Right atrium auricular region (tissue), 2 donors: ENCODE results near the gene SMIM44. TPM values are rescaled to one million over a fixed set of nuclear protein-coding genes. Genes with fewer than 3 reads are reported as not detected.
A peak's percentile ranks its signal among the peaks of the same experiment; 100 is the strongest.

Experiments used
- DNase-seq: peaks from one replicate; pipeline ENCODE4 v3.0.0-alpha.2; 2019; ENCODE audit warnings: low spot score
- H3K27ac ChIP-seq, 2 donors: fragments of 200-600 bp; sonication (generic); 1 replicate in 1 of 2; 2 replicates in 1 of 2; pipeline ENCODE4 v1.5.1; 2016 to 2019
- H3K27me3 ChIP-seq, 2 donors: fragments of 200-600 bp; sonication (generic); one replicate each; pipeline versions ENCODE4 v1.5.1 to v1.6.0; 2017 to 2019
- H3K36me3 ChIP-seq: fragments of 200-600 bp; sonication (generic); one replicate; pipeline ENCODE4 v1.5.1; 2016
- H3K4me1 ChIP-seq, 2 donors: fragments of 200-600 bp; sonication (generic); one replicate each; pipeline versions ENCODE4 v1.5.1 to v1.6.0; 2017 to 2019
- H3K4me3 ChIP-seq, 2 donors: fragments of 200-600 bp; sonication (generic); 1 replicate in 1 of 2; 2 replicates in 1 of 2; pipeline ENCODE4 v1.5.1; 2017 to 2019; ENCODE audit warnings: mild to moderate bottlenecking in 1 of 2, moderate library complexity in 1 of 2
- H3K9me3 ChIP-seq, 2 donors: fragments of 200-600 bp; sonication (generic); one replicate each; pipeline ENCODE4 v1.5.1; 2019
- total RNA-seq, 2 donors: library from RNA; depleted of rRNA; stranded (reverse); fragments of >200 nt; gene quantifications; one replicate each; pipeline ENCODE4 v1.1.0, GENCODE V29; 2016
- TF ChIP-seq, protein P1 (sequence below), 2 donors: fragments of 200-600 bp; sonication (generic); IDR thresholded peaks; one replicate each; pipeline ENCODE4 v1.5.1; 2019; ENCODE audit warnings: antibody characterized with exemption in 2 of 2

The SMIM44 gene
- total RNA-seq, 2 donors from 2014 or later = not detected

DNA sequence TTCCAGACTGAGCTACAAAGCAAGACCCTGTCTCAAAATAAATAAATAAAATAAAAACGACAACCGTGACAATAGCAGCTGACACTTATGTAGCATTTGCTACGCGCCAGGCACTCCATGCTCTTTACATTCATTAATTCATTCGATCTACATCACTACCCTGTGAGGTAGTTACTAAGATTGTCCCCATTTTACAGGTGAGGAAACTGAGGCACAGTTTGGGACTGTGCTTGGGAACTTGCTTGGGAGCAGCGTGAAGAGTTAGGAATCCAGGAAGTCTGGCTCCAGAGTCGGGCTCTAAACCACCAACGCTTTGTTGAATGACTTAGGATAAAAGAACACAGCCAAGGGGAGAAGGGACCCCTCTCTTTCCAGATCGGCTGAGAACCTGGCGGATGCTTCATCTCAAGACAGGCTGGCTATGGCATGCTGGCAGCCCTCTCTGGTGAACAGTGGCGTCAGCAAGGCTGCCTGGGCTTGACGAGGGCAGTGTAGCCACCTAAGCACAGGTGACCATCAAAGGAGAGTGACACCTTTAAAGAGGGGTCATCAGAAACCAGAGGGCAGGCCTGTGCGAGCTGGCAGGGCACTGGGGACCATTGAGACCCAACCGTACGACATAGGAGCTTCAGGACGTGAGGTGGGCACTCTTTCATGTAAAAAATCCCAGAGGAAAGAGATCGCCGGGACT, 16.6 kb upstream of the SMIM44 start:
- Histone ChIP-seq H3K9me3 (no peaks in the 10 kb centered on the region), H3K27me3 (no peaks in the 10 kb centered on the region), H3K4me1 (peaks cover 0 to 12% of the 10 kb centered on the region in 2 donors), H3K27ac (peak overlapping the region; percentile 88 to 89), H3K36me3 (peaks cover 16% of the 10 kb centered on the region), H3K4me3 (peak overlapping the region; percentile 73 to 85)
- TF ChIP-seq, protein P1, sequence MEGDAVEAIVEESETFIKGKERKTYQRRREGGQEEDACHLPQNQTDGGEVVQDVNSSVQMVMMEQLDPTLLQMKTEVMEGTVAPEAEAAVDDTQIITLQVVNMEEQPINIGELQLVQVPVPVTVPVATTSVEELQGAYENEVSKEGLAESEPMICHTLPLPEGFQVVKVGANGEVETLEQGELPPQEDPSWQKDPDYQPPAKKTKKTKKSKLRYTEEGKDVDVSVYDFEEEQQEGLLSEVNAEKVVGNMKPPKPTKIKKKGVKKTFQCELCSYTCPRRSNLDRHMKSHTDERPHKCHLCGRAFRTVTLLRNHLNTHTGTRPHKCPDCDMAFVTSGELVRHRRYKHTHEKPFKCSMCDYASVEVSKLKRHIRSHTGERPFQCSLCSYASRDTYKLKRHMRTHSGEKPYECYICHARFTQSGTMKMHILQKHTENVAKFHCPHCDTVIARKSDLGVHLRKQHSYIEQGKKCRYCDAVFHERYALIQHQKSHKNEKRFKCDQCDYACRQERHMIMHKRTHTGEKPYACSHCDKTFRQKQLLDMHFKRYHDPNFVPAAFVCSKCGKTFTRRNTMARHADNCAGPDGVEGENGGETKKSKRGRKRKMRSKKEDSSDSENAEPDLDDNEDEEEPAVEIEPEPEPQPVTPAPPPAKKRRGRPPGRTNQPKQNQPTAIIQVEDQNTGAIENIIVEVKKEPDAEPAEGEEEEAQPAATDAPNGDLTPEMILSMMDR (IDR thresholded peaks at IDR 0.05) = no peak
- no peak for DNase-seq

DNA sequence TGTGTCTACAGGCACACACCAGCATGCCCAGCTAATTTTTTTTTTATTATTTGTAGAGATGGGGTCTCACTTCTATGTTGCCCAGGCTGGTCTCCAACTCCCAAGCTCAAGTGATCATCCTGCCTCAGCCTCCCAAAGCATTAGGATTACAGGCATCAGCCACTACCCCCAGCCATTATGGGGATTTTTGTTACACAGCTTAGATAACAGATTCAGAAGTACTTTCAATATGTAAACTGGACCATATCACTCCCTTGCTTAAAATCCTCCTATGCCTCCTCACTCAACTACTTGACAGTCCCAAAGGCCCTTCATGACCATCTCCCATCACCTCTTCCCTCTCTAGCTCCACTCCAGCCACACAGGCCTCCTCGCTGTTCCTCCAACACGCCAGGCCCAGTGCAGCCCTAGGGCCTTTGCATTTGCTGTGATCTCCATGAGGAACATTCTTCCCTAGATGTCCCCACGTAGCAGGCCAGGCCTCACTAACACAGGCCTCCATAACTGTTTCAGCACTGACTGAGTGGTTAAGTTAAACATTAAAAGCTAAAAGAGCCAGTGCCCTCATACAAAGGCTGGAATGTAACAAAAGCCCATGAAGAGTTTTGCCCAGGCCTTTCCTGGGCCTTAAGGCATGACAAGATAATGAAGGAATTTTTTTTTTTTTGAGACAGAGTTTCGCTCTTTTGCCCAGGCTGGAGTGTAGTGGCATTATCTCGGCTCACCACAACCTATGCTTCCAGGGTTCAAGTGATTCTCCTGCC, 14.7 kb upstream of the SMIM44 start:
- no peaks in the 10 kb centered on the region for H3K9me3 ChIP-seq
- DNase-seq = no peak
- peaks cover 0 to 12% of the 10 kb centered on the region in 2 donors for H3K4me1 ChIP-seq
- H3K4me3 ChIP-seq = no peak overlapping the region
- H3K27ac ChIP-seq = no peak overlapping the region
- TF ChIP-seq, protein P1 (IDR thresholded peaks at IDR 0.05) = no peak
- no peaks in the 10 kb centered on the region for H3K27me3 ChIP-seq
- H3K36me3 ChIP-seq = peaks cover 24% of the 10 kb centered on the region

DNA sequence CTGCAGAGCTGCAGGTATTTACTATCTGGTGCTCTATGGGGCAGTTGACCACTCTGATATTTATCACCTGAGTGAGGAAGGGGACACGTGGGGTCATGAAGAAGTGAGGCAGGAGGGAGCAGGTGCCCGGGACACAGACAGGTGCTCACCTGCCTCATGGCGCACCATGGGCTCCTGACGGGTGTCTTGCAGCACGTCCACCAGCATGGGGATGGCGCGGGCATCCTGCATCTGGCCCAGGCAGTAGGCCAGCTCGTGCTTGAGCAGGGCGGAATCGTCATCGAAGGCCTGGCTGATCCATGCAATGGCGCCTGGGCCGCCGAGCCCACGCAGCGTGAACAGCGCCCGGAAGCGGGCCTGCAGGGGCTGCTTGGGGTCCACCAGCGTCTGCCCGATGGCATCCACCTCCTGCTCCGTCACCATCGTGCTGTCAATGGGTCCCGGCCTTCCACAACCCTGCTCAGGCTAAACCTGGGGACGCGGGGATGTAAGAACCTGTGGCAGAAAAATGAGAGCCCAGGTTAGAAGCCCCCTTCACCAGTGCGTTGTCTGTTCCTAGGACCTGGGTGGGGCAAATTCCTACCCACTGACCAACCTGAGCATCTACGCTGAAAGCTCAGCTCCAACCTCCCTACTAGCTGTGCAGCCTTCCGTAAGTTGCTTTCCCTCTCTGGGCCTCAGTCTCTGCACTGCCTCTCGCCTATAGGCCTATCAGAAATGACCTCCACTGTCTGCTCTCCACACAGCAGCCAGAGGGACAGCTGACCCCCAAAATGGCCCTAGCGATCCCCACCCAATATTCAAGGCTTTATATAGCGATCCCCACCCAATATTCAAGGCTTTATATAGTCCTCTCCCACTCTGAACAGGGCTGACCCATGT, 13.4 kb upstream of the SMIM44 start:
- TF ChIP-seq, protein P1 (IDR thresholded peaks at IDR 0.05) = no peak
- Histone ChIP-seq H3K27me3 (no peaks in the 10 kb centered on the region), H3K27ac (no peak overlapping the region), H3K4me1 (peaks cover 0 to 12% of the 10 kb centered on the region in 2 donors), H3K9me3 (no peaks in the 10 kb centered on the region), H3K36me3 (peaks cover 35% of the 10 kb centered on the region), H3K4me3 (no peak overlapping the region)
- DNase-seq = no peak

DNA sequence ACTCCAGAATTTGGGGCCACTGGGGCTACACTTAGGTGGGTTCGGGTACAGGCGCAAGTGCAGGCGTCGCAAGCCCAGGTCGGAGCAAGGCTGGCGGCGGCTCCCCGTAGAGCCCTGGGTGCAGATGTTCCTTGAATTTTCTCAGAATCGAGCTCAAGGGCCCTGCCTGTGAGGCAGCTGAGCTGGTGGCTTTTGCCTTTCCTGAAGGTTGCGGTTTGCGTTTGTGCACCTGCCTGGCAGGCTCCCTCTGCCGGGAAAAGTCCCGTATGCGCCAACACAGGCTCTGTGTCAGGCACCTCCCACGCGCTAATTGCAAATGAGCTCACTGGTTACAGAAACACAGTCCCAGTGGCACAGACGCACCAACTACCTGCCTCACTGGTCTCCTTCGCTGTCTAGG, 11.3 kb upstream of the SMIM44 start:
- peaks cover 0 to 3% of the 10 kb centered on the region in 2 donors for H3K4me1 ChIP-seq
- no peak overlapping the region for H3K27ac ChIP-seq
- H3K27me3 ChIP-seq = no peaks in the 10 kb centered on the region
- peaks cover 41% of the 10 kb centered on the region for H3K36me3 ChIP-seq
- TF ChIP-seq, protein P1 (IDR thresholded peaks at IDR 0.05) = no peak
- no peaks in the 10 kb centered on the region for H3K9me3 ChIP-seq
- no peak for DNase-seq
- H3K4me3 ChIP-seq = no peak overlapping the region

DNA sequence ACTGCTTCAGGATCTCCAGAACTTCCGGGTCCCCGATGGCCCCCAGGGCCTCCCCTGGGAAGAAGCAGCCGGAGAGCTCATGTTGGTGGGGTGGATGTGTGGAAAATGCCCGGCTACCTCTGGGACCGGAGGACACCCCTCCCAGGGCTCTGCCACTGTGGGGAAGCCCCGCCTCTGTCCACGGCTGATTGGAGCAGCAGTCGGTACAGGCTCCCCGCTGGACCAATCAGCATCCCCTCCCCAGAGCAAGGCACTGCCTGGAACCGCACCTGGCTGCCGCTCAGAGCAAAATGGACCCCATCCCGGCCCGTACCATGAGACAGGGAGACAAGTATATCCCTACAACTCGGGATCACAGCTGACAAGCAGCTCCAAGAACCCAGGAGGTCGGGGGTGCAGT, 10.8 kb upstream of the SMIM44 start:
- no peaks in the 10 kb centered on the region for H3K4me1 ChIP-seq
- no peak for DNase-seq
- H3K36me3 ChIP-seq = peaks cover 41% of the 10 kb centered on the region
- H3K27me3 ChIP-seq = no peaks in the 10 kb centered on the region
- H3K27ac ChIP-seq = no peak overlapping the region
- TF ChIP-seq, protein P1 (IDR thresholded peaks at IDR 0.05) = no peak
- H3K4me3 ChIP-seq = no peak overlapping the region
- H3K9me3 ChIP-seq = no peaks in the 10 kb centered on the region
